Measurements from ENCODE around the gene ARL16. TPM values are rescaled to one million over a fixed set of nuclear protein-coding genes. Genes with fewer than 3 reads are reported as not detected.

The ARL16 gene
- total RNA-seq, 1 experiment from 2014 or later: 52.7 TPM

GRCh38 chr17:81687770-81688541, 4.4 kb upstream of the ARL16 start:
- in situ Hi-C loops (cut with HindIII; ENCODE audit: low pct_unique_long_range_greater_than_20kb, low sequenced_read_pairs) (no loop called here), intact Hi-C loops (cut with micrococcal nuclease; ENCODE audit: unreplicated experiment) (no loop called here)
- Histone ChIP-seq H3K4me1 (ENCODE audit: control insufficient read depth, insufficient read depth, low read length) (peaks cover 11% of the 10 kb centered on the region), H3K9me3 (ENCODE audit: control insufficient read depth, insufficient read depth, low read depth, low read length) (no peaks in the 10 kb centered on the region), H3K27me3 (ENCODE audit: control insufficient read depth, insufficient read depth, low read length) (no peaks in the 10 kb centered on the region), H3K27ac (ENCODE audit: low read length) (no peak overlapping the region), H3K4me3 (ENCODE audit: low read depth in 2 of 2, low read length in 2 of 2) (no peak overlapping the region), H3K36me3 (ENCODE audit: control insufficient read depth, insufficient read depth, low read length) (peaks cover 22% of the 10 kb centered on the region; the same call in 1 of the 2 replicates)
- POLR2A ChIA-PET: no interaction called here
- ATAC-seq (no peak), DNase-seq (ENCODE audit: low read depth, low spot score) (no peak)
- CTCF ChIA-PET: no interaction called here
- TF ChIP-seq TCF7L2 (IDR thresholded peaks at IDR 0.05; ENCODE audit: low read depth, low read length) (no peak), POLR2AphosphoS5 (IDR thresholded peaks at IDR 0.05; ENCODE audit: low read depth, low read length) (no peak), SIN3A (IDR thresholded peaks at IDR 0.05; ENCODE audit: borderline replicate concordance, insufficient read depth, low read depth, low read length) (no peak), CTCF (IDR thresholded peaks at IDR 0.05) (no peak), REST (IDR thresholded peaks at IDR 0.05; ENCODE audit: insufficient read depth in 1 of 2, low read depth in 2 of 2, low read length in 1 of 2) (no peak)
- BruUV-seq (replicated peaks): no TSS peak

GRCh38 chr17:81686614-81687013, 3.0 kb upstream of the ARL16 start:
- TF ChIP-seq TCF7L2 (IDR thresholded peaks at IDR 0.05; ENCODE audit: low read depth, low read length) (no peak), CTCF (IDR thresholded peaks at IDR 0.05) (no peak), REST (IDR thresholded peaks at IDR 0.05; ENCODE audit: insufficient read depth in 1 of 2, low read depth in 2 of 2, low read length in 1 of 2) (no peak), SIN3A (IDR thresholded peaks at IDR 0.05; ENCODE audit: borderline replicate concordance, insufficient read depth, low read depth, low read length) (no peak), POLR2AphosphoS5 (IDR thresholded peaks at IDR 0.05; ENCODE audit: low read depth, low read length) (no peak)
- H3K4me3 ChIP-seq (ENCODE audit: low read depth in 2 of 2, low read length in 2 of 2): no peak overlapping the region
- no peaks in the 10 kb centered on the region for H3K9me3 ChIP-seq (ENCODE audit: control insufficient read depth, insufficient read depth, low read depth, low read length)
- no peak overlapping the region for H3K27ac ChIP-seq (ENCODE audit: low read length)
- peaks cover 22% of the 10 kb centered on the region; the same call in 1 of the 2 replicates for H3K36me3 ChIP-seq (ENCODE audit: control insufficient read depth, insufficient read depth, low read length)
- CTCF ChIA-PET: no interaction called here
- BruUV-seq (replicated peaks): no TSS peak
- ATAC-seq: no peak
- peaks cover 19% of the 10 kb centered on the region for H3K4me1 ChIP-seq (ENCODE audit: control insufficient read depth, insufficient read depth, low read length)
- no peaks in the 10 kb centered on the region for H3K27me3 ChIP-seq (ENCODE audit: control insufficient read depth, insufficient read depth, low read length)
- intact Hi-C loops (cut with micrococcal nuclease; ENCODE audit: unreplicated experiment): no loop called here
- POLR2A ChIA-PET: no interaction called here
- in situ Hi-C loops (cut with HindIII; ENCODE audit: low pct_unique_long_range_greater_than_20kb, low sequenced_read_pairs): no loop called here
- no peak for DNase-seq (ENCODE audit: low read depth, low spot score)
